Fibroblast of lung (primary cell): Measurements from ENCODE around the gene NOL4.

Experiments used
- EZH2 ChIP-seq: IDR thresholded peaks from 2 replicates; pipeline ENCODE4 v1.5.1; 2012; ENCODE audit warnings: low read length, control low read depth, mild to moderate bottlenecking; ENCODE audit errors: missing control alignments
- TF ChIP-seq, protein P1 (sequence below), 2 donors: IDR thresholded peaks in 1 of 2; conservative IDR thresholded peaks in 1 of 2; 1 replicate in 1 of 2; 2 replicates in 1 of 2; pipeline ENCODE4 v1.5.1; 2011 to 2012; ENCODE audit warnings: low read length in 2 of 2, control low read depth in 1 of 2, inconsistent platforms in 1 of 2, low read depth in 1 of 2, mild to moderate bottlenecking in 1 of 2

DNA sequence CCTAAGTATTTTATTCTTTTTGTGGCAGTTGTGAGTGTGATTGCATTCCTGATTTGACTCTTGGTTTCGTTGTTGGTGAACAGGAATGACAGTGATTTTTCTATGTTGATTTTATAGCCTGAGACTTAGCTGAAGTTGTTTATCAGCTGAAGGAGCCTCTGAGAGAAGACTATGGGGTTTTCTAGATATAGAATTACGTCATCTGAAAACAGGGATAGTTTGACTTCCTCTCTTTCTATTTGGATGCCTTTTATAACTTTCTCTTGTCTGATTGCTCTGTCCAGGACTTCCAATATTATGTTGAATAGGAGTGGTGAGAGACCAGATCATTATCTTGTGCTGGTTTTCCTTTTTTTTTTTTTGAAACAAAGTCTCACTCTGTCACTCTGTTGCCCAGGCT lies 18.0 kb upstream of the NOL4 start:
- TF ChIP-seq, protein P1, sequence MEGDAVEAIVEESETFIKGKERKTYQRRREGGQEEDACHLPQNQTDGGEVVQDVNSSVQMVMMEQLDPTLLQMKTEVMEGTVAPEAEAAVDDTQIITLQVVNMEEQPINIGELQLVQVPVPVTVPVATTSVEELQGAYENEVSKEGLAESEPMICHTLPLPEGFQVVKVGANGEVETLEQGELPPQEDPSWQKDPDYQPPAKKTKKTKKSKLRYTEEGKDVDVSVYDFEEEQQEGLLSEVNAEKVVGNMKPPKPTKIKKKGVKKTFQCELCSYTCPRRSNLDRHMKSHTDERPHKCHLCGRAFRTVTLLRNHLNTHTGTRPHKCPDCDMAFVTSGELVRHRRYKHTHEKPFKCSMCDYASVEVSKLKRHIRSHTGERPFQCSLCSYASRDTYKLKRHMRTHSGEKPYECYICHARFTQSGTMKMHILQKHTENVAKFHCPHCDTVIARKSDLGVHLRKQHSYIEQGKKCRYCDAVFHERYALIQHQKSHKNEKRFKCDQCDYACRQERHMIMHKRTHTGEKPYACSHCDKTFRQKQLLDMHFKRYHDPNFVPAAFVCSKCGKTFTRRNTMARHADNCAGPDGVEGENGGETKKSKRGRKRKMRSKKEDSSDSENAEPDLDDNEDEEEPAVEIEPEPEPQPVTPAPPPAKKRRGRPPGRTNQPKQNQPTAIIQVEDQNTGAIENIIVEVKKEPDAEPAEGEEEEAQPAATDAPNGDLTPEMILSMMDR (conservative IDR thresholded peaks at IDR 0.05 in 1 of 2, IDR thresholded peaks at IDR 0.05 in 1 of 2; ENCODE audit: low read depth in 1 of 2, low read length in 2 of 2): no peak
- TF ChIP-seq EZH2: no peak
